B cell (primary cell): ENCODE results near the gene ADRA2A. TPM values are rescaled to one million over a fixed set of nuclear protein-coding genes. Genes with fewer than 3 reads are reported as not detected.

Experiments
- ATAC-seq: fragments of 200-7000 bp; cut with Tn5 transposase; one replicate; pipeline ENCODE4 v1.10.0; 2021; ENCODE audit warnings: low read depth, mild to moderate bottlenecking, moderate number of reproducible peaks, moderate library complexity
- CTCF ChIA-PET: fragments of 350-600 bp; sonication (Branson Sonifier 250); formaldehyde crosslinking; loops from one replicate; lab custom pipeline; 2021; ENCODE audit warnings: antibody characterized with exemption, inconsistent platforms; lab: Charles Lee
- POLR2A ChIA-PET: fragments of 350-600 bp; sonication (Branson Sonifier 250); formaldehyde crosslinking; loops from one replicate; lab custom pipeline; 2021; ENCODE audit warnings: antibody characterized with exemption; lab: Charles Lee
- DNase-seq: peaks from one replicate; pipeline ENCODE4 v3.0.0; 2013
- H2AFZ ChIP-seq: 2 replicates; pipeline ENCODE4 v1.6.1; 2012; ENCODE audit warnings: mild to moderate bottlenecking, low read depth, low read length; ENCODE audit not compliant: insufficient read depth, poor library complexity, severe bottlenecking
- H3K27ac ChIP-seq, 2 donors: 1 replicate in 1 of 2; 2 replicates in 1 of 2; pipeline ENCODE4 v1.5.1; 2012 to 2013; ENCODE audit warnings: low read length in 2 of 2, mild to moderate bottlenecking in 2 of 2, moderate library complexity in 1 of 2
- H3K27me3 ChIP-seq, 4 experiments: fragments of 200-600 bp in 1 of 4; sonication (generic) in 1 of 4; replicated peaks in 1 of 4; 1 replicate in 2 of 4; 2 replicates in 2 of 4; pipeline versions ENCODE4 v1.6.1 to v1.7.0; 2013 to 2016; ENCODE audit warnings: low read length in 3 of 4, mild to moderate bottlenecking in 2 of 4, mixed read lengths in 1 of 4, moderate library complexity in 1 of 4; ENCODE audit not compliant: insufficient read depth in 4 of 4, control insufficient read depth in 3 of 4; ENCODE audit errors: control extremely low read depth in 1 of 4
- H3K36me3 ChIP-seq, 2 experiments: replicated peaks in 1 of 2; 1 replicate in 1 of 2; 2 replicates in 1 of 2; pipeline versions ENCODE4 v1.6.1 to v1.7.1; 2013; ENCODE audit warnings: low read length in 1 of 2; ENCODE audit not compliant: insufficient read depth in 2 of 2, control insufficient read depth in 1 of 2; ENCODE audit errors: control extremely low read depth in 1 of 2, extremely low read depth in 1 of 2
- H3K4me1 ChIP-seq, 2 donors: fragments of 200-600 bp in 1 of 2; sonication (generic) in 1 of 2; 1 replicate in 1 of 2; 2 replicates in 1 of 2; pipeline versions ENCODE4 v1.5.1 to v1.6.1; 2013 to 2017; ENCODE audit warnings: low read length in 2 of 2; ENCODE audit not compliant: control insufficient read depth in 2 of 2, insufficient read depth in 2 of 2
- H3K4me2 ChIP-seq: replicated peaks from 2 replicates; pipeline ENCODE3; 2012; ENCODE audit warnings: mild to moderate bottlenecking, low read depth, low read length; ENCODE audit not compliant: poor library complexity, severe bottlenecking
- H3K4me3 ChIP-seq, 5 experiments: fragments of 200-600 bp in 1 of 5; sonication (generic) in 1 of 5; 1 replicate in 3 of 5; 2 replicates in 2 of 5; pipeline versions ENCODE4 v1.5.1 to v1.7.0; 2011 to 2016; ENCODE audit warnings: low read length in 4 of 5, mild to moderate bottlenecking in 4 of 5, low read depth in 2 of 5, control low read depth in 1 of 5, moderate library complexity in 1 of 5; ENCODE audit not compliant: insufficient read depth in 1 of 5; ENCODE audit errors: control extremely low read depth in 1 of 5, extremely low read depth in 1 of 5
- H3K79me2 ChIP-seq: fragments of 200-600 bp; sonication (generic); one replicate; pipeline ENCODE4 v1.6.0; 2016; ENCODE audit warnings: low read length; ENCODE audit not compliant: control insufficient read depth, insufficient read depth
- H3K9ac ChIP-seq: fragments of 200-600 bp; sonication (generic); 2 replicates; pipeline ENCODE4 v1.6.1; 2017; ENCODE audit warnings: mild to moderate bottlenecking, low read length, moderate library complexity
- H3K9me3 ChIP-seq, 3 donors: one replicate each; pipeline versions ENCODE4 v1.6.1 to v1.7.1; 2013; ENCODE audit warnings: low read length in 2 of 3; ENCODE audit not compliant: control insufficient read depth in 2 of 3, insufficient read depth in 1 of 3; ENCODE audit errors: control extremely low read depth in 1 of 3
- H4K20me1 ChIP-seq: 2 replicates; pipeline ENCODE4 v1.6.0; 2012; ENCODE audit warnings: mild to moderate bottlenecking, low read length; ENCODE audit not compliant: insufficient read depth, control insufficient read depth, poor library complexity, severe bottlenecking
- H3K27ac Mint-ChIP-seq: one replicate; pipeline ENCODE4 v1.8.0; 2021; ENCODE audit warnings: mixed read lengths
- H3K27me3 Mint-ChIP-seq: one replicate; pipeline ENCODE4 v1.8.0; 2021; ENCODE audit warnings: mixed read lengths
- H3K4me1 Mint-ChIP-seq: one replicate; pipeline ENCODE4 v1.8.0; 2021; ENCODE audit warnings: mixed read lengths
- H3K4me3 Mint-ChIP-seq: one replicate; pipeline ENCODE4 v1.8.0; 2021; ENCODE audit warnings: mixed read lengths
- H3K9me3 Mint-ChIP-seq: one replicate; pipeline ENCODE4 v1.8.0; 2022; ENCODE audit warnings: mixed read lengths; ENCODE audit not compliant: insufficient read depth
- CTCF ChIP-seq: fragments of 200-600 bp; IDR thresholded peaks from one replicate; pipeline ENCODE4 v1.8.0; 2022; ENCODE audit warnings: antibody characterized with exemption, mild to moderate bottlenecking
- EZH2 ChIP-seq: IDR thresholded peaks from 2 replicates; pipeline ENCODE4 v1.6.1; 2012; ENCODE audit warnings: borderline replicate concordance, low read depth, mild to moderate bottlenecking, moderate library complexity, low read length; ENCODE audit not compliant: insufficient read depth, poor library complexity, severe bottlenecking
- WGBS: methylation state at CpG from one replicate; pipeline ENCODE4 v1.1.5; 2013; ENCODE audit warnings: missing lambda C conversion rate; ENCODE audit not compliant: insufficient coverage; 5-methylcytosine and 5-hydroxymethylcytosine counted together
- intact Hi-C: fragments of 100-400 bp; cut with micrococcal nuclease; formaldehyde crosslinking; loops from one replicate; pipeline ENCODE4 v1.10.0; 2022
- polyA plus RNA-seq: library from polyadenylated mRNA; depleted of rRNA; stranded (reverse); fragments of >200 nt; gene quantifications from 2 replicates; pipeline ENCODE4 v1.2.3, GENCODE V29; 2012
- small RNA-seq: library from RNA; depleted of rRNA; stranded (forward); fragments of <200 nt; gene quantifications from one replicate; pipeline ENCODE3, GENCODE V24; 2012; ENCODE audit warnings: low replicate concordance, low read depth; ENCODE audit not compliant: insufficient read length
- total RNA-seq, 2 donors: library from RNA; stranded (reverse); fragments of 120-200 nt in 1 of 2; gene quantifications; 1 replicate in 1 of 2; 2 replicates in 1 of 2; pipeline versions ENCODE4 v1.2.3 to v1.2.4, GENCODE V29; 2013 to 2022

The ADRA2A gene
- total and polyA plus RNA-seq, 2 donors (not counting 1 experiment from before 2014, with no cell fraction given), result 0.01 TPM; not detected in 1

- CTCF ChIA-PET, result no interaction called here
- no peaks in the 10 kb centered on the region for H3K4me1 ChIP-seq
- H3K27ac ChIP-seq, result no peak overlapping the region
- H3K4me2 ChIP-seq, result no peak overlapping the region
- Mint-ChIP-seq H3K27me3 (peaks cover 33% of the 10 kb centered on the region), H3K4me3 (no peak overlapping the region), H3K27ac (no peak overlapping the region), H3K4me1 (no peaks in the 10 kb centered on the region), H3K9me3 (peaks cover 3% of the 10 kb centered on the region)
- WGBS, result 84% methylated on average over 5 of the region's 5 CpGs
- H3K79me2 ChIP-seq, result no peaks in the 10 kb centered on the region
- no peak for DNase-seq
- no peaks in the 10 kb centered on the region for H4K20me1 ChIP-seq
- H2AFZ ChIP-seq, result no peak overlapping the region
- TF ChIP-seq EZH2 (no peak), CTCF (no peak)
- no peak overlapping the region for H3K9ac ChIP-seq
- peaks cover 0 to 6% (median 0%) of the 10 kb centered on the region in 4 experiments for H3K27me3 ChIP-seq
- H3K4me3 ChIP-seq, result no peak overlapping the region
- H3K36me3 ChIP-seq, result no peaks in the 10 kb centered on the region
- POLR2A ChIA-PET, result no interaction called here
- no peaks in the 10 kb centered on the region for H3K9me3 ChIP-seq
- ATAC-seq, result no peak
- intact Hi-C loops, result no loop called here
Measured at GRCh38 chr10:111130471-111130870, 53.6 kb downstream of the ADRA2A start.

Small RNA genes within 50 kb of the gene (small RNA-seq; reads per million reads assigned to genes)
- gene AL355863.1, result not detected

Other genes with a start within 250 kb of the ADRA2A start
- gene PDCD4, start 205.1 kb upstream of the ADRA2A start, total RNA-seq, result 169 and 185 TPM in 2 replicates
- 33.9 and 116 TPM in 2 replicates for gene PDCD4, start 205.1 kb upstream of the ADRA2A start, polyA plus RNA-seq
- gene BBIP1, start 157.8 kb upstream of the ADRA2A start, total RNA-seq, result 35.1 and 46.1 TPM in 2 replicates
- gene BBIP1, start 157.8 kb upstream of the ADRA2A start, polyA plus RNA-seq, result 10.6 and 15.9 TPM in 2 replicates
- 116 and 130 TPM in 2 replicates for gene SHOC2, start 157.4 kb upstream of the ADRA2A start, total RNA-seq
- gene SHOC2, start 157.4 kb upstream of the ADRA2A start, polyA plus RNA-seq, result 13.3 and 21.9 TPM in 2 replicates